Testis (tissue), 2 donors: ENCODE measurements around the gene FAM136A.

Experiments used
- CTCF ChIP-seq, 3 experiments: fragments of 450-650 bp in 2 of 3; fragments of 200-600 bp in 1 of 3; sonication (generic) in 1 of 3; IDR thresholded peaks; one replicate each; pipeline ENCODE4 v1.5.1; 2016 to 2019; ENCODE audit warnings: antibody characterized with exemption in 3 of 3, mild to moderate bottlenecking in 2 of 3, moderate library complexity in 1 of 3
- POLR2A ChIP-seq: fragments of 450-650 bp; IDR thresholded peaks from one replicate; pipeline ENCODE4 v1.6.1; 2017; ENCODE audit warnings: antibody characterized with exemption, mild to moderate bottlenecking, moderate library complexity

GRCh38 chr2:70310899-70311298 is 9.0 kb upstream of the FAM136A start:
- TF ChIP-seq POLR2A, result no peak
- TF ChIP-seq CTCF (IDR thresholded peaks at IDR 0.05), result no peak
